Astrocyte (in vitro differentiated cells and primary cell): Measurements from ENCODE around the gene SLCO1A2.

Source experiments
- EZH2 ChIP-seq: IDR thresholded peaks from 2 replicates; pipeline ENCODE4 v1.6.1; 2012; ENCODE audit warnings: mild to moderate bottlenecking, low read length, inconsistent platforms; ENCODE audit not compliant: insufficient read depth
- TF ChIP-seq, protein P1 (sequence below): IDR thresholded peaks from 2 replicates; pipeline ENCODE4 v1.5.1; 2011; ENCODE audit warnings: low read depth, mild to moderate bottlenecking, inconsistent platforms, low read length, moderate library complexity; ENCODE audit not compliant: insufficient read depth

DNA sequence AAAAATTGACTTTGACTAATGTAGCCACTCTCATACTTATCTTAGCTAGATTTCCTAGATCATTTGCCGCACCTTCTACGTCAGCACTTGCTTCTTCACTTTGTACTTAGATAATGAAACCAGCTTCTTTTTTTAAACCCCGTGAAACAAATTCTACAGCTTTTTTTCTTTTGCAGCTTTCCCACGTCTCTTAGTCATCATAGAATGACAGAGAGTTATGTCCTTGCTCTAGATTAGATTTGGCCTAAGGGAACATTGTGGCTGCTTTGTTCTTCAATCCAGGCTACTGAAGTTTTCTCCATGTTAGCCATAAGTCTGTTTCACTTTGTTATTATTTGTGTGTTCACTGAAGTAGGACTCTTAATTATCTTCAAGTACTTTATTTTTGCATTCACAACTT, 94.9 kb downstream of the SLCO1A2 start:
- TF ChIP-seq EZH2, result no peak
- TF ChIP-seq, protein P1, sequence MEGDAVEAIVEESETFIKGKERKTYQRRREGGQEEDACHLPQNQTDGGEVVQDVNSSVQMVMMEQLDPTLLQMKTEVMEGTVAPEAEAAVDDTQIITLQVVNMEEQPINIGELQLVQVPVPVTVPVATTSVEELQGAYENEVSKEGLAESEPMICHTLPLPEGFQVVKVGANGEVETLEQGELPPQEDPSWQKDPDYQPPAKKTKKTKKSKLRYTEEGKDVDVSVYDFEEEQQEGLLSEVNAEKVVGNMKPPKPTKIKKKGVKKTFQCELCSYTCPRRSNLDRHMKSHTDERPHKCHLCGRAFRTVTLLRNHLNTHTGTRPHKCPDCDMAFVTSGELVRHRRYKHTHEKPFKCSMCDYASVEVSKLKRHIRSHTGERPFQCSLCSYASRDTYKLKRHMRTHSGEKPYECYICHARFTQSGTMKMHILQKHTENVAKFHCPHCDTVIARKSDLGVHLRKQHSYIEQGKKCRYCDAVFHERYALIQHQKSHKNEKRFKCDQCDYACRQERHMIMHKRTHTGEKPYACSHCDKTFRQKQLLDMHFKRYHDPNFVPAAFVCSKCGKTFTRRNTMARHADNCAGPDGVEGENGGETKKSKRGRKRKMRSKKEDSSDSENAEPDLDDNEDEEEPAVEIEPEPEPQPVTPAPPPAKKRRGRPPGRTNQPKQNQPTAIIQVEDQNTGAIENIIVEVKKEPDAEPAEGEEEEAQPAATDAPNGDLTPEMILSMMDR, result no peak
